Stimulated activated CD8-positive, alpha-beta memory T cell treated with anti-CD3 and anti-CD28 coated beads, Interleukin-7, amount 100 ng/mL, for 1 hour (primary cell): ENCODE measurements around the gene SSBP3.

Experiments used
- DNase-seq, 2 donors: peaks; one replicate each; pipeline ENCODE4 v3.0.0-alpha.2; 2020; ENCODE audit warnings: low read depth in 2 of 2

The SSBP3 gene

GRCh38 chr1:54329312-54330003 is 76.7 kb downstream of the SSBP3 start:
- DNase-seq, result no peak

- no peak for DNase-seq
Measured at GRCh38 chr1:54328066-54328636, 78.0 kb downstream of the SSBP3 start.

DNA sequence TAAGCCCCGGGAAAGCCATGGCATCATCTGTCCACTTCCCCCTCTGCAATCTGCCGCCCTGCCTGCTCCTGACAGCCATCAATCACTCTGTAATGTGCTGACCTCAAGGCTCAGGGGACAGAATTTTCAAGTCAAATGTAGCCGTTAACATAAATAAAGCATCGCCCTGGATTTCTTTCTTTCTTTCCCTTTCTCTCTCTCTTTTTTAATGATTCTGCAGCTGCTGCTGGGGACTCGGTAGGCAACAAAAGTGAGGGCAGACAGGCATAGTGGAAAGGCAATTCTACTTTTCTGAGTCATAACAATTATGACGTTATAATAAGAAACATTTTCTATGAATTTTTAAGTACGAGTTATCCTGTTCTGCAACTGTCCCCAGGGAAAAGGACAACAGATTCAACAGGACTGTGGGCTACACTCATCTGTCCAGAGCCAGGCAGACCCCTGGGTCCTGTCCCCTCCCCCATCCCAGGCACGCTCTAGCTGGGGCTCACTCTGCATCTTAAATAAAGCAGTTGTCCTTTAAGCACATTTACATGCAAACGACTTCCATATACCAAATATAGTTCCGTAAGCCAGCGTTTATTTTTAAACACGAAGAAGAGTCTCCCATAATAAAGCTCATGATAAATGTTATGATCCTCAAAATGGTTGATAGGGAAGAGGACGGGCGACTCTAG is 78.7 kb downstream of the SSBP3 start:
- no peak for DNase-seq

DNA sequence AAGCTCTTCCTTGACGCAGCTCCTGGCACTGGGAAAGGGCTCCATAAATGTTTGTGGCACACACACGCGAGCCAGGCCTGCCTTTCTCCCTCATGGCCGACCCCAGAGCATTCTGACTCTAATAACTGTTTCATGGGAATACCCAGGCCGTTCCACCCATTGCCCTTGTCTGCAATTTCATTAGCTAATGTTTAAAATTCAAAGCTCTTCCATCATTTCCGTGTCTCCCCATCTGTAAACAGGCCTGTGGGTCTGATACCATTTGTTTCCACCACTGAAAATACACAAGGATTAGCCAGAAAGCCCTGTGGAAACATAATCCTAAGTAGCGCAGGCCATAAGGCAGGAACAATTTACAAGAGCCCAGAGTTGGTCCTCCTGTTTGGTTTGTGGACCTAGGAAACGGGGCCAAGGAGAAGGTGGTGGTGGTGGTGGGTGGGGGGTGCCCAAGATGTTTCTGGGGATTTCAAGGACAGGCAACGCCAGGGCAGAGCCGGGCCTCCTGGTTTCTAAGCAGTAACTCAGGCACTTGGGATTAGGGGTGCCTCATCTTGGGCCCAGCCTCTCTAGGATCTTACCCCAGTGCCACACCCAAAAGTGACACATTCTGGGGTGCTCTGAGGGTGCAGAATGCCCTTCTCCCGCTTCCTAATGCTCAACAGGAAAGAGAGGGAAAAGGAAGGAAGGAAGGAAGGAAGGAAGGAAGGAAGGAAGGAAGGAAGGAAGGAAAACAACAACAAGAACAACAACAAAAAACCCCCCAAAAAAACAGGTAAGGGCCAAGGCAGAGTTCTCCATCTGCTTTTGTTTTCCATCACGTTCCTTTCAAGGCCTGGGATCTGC is 79.4 kb downstream of the SSBP3 start:
- no peak for DNase-seq

DNA sequence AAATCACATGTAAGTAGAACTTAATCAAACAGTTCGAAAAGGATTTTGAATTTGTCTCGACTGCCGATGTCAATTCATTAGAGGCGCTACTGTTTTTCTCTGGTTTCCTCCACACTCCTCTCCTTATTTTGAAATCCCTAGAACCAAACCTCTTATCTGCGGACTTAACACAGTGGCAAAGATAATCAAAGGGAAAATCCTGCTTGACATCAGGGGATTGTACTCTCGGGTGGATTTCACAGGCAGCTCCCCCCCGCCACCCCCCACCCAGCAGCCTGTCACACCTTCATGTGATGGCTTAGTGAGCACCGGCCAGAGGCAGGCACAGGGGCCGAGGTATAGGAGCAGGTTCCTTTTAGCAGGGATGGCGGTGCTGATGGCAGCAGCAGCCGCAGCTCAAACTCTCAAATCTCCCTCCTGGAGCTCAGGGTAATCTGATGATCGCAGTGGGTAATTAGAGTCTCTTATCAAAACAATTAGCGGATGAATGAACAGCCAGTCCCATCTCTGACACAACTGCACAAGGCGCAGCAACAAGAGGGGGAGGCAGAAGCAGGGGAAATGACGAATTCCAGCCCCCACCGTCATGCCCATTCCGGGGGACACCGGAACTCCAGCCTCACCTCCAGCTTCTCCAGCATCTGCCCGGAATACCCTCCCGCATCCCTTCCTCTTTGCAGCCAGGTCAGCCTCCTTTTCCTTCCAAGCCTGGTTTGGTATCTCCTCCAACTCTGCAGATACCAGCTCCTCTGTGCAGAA is 80.3 kb downstream of the SSBP3 start:
- no peak for DNase-seq

GRCh38 chr1:54325284-54325683 is 80.9 kb downstream of the SSBP3 start:
- no peak for DNase-seq

- DNase-seq, result no peak
Measured at GRCh38 chr1:54324251-54325140, 81.7 kb downstream of the SSBP3 start.

DNA sequence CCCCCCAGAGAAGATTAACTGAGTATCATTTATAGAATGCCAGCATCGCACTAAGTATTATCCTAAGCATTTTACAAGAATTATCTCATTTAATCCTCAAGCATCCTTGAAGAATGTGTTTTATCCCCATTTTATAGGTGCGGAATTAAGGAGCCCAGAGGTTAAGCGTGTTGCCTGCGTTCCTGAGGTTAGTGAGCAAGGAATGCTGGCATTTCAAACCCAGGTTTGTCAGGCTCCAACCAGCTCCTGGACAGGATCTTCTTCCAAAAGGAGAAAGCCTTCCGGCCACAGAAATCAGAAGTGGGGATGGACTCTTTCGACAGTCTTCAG is 82.3 kb downstream of the SSBP3 start:
- no peak for DNase-seq

- DNase-seq, result no peak
Measured at GRCh38 chr1:54323324-54323739, 82.9 kb downstream of the SSBP3 start.

DNA sequence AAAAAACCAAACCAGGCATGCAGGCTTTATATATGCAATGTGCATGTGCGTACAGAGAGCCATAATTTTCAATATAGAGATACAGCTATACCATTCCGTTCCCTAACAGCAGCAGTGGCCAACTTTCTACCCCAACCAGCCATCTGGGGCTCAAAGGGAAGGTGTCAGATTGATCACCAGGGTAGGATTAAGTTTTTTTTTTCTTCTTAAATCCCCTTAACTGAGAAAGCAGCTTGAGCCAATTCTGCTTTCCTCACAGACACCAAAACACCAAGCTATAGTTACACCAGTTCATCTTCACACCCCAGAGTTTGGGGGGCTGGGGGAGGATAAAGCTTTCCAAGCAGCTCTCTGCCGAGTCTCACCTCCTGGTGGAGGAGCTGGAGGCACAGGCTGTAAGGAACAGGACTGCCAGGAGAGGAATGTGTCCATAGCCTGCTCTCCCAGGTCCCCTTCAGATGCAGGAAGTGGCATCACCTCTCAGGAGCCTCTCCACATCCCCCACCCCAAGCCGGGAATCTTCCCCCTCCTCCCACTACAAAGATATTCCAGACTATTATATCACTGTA is 87.9 kb downstream of the SSBP3 start:
- no peak for DNase-seq

- no peak for DNase-seq
Measured at GRCh38 chr1:54317084-54317483, 89.1 kb downstream of the SSBP3 start.

GRCh38 chr1:54315099-54315498 is 91.1 kb downstream of the SSBP3 start:
- no peak for DNase-seq

- no peak for DNase-seq
Measured at GRCh38 chr1:54314696-54315095, 91.5 kb downstream of the SSBP3 start.

DNA sequence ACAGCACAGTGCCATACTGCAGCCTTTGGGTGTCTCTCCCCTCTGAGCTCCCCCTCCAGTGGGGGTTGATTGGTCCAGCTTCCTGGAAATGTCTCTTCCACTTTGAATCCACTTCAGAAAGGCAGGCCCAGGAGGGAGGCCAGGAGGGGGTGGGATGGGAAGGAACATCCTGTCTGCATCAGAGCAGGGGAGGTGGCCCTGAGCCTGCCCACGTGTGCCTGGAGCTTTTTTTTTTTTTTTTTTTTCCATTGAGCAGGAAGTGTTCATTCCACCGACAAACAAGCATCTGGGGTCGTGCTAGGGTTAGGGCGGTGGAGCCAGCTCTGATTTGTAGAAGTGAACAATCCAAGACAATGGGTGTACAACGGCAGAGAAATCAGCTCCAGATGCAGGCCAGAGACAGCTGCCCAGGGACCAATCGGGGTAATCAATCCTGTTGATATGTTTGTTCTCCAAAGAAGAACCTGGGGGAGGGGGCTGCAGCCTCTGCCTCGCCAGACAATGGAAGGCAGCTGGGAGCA is 93.3 kb downstream of the SSBP3 start:
- no peak for DNase-seq

DNA sequence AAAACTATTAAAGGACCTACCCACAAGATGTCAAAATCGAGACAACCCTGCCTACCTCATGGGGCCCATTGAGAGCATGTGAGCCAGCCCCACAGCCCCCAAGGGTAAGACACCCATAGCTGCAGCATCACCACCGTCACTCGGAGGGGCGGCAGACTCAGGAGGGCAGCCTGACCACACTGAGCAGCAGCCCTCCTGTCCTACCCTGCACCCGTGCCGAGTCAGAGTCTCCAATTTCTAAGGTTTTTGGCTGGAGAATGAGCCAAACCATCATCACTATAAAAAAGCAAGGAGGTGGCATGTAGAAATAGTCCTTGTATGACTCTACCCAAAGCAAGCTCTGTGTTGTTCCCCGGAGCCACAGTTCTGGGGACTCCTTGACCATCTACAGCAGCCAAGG is 94.7 kb downstream of the SSBP3 start:
- DNase-seq, result no peak

DNA sequence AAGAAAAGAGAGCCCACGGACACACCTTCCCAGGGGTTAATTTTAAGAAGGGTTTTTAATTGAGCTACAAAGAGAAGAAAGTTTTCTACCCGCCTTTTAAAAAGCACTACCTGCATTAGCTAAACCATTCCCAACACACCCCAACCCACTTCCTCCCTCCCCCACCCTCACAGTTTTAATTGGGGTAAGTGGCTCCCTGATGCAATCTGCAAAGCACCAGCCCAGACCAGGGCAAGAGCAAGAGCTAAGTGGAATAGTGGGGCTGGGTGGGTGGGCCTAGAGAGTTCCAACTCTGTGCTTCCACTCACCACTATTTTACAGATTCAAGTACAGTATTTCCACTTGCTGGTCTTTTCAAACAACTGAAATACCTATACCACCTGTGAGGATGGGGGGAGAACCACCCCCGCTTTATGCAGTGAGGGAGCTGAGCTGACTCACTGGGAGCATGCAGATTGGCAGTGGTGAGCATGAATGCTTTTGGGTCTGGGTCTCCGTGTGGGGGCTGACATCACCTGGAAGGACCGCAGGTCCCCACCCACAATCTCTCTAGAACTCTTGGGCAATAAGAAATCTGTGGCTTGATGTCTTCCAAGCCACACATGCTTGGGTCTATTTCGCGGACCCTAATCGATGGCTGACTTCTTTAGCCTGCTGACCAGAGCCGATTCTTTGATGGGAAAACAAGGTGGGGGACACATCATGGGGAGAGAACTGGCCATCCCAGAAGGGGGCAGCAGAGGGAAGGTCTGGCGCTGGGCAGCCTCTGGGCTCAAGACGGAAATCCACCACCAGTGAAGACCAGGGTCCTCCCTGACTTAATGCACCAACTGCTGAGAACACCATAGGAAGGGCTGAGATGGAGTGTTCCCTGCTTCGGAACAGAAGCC is 95.5 kb downstream of the SSBP3 start:
- DNase-seq, result no peak

GRCh38 chr1:54309631-54310366 is 96.4 kb downstream of the SSBP3 start:
- DNase-seq, result no peak

DNA sequence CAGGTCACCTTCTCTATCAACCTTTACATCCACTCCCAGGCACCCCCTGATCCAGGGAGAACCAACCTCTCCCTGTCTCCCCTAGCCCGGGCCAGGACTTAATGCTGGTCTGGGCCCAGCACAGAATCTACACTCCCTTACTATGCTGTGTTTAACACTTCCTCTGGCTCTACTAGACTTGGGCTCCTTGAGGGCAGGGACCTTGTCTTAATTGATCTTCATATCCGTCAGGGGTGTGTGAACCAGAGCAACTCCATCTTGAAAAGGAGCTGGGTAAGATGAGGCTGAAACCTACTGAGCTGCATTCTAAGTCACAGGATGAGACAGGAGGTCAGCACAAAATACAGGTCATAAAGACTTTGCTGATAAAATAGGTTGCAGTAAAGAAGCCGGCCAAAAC is 98.9 kb downstream of the SSBP3 start:
- no peak for DNase-seq
